ENCODE results near the gene ANGPTL4. TPM values are rescaled to one million over a fixed set of nuclear protein-coding genes. Genes with fewer than 3 reads are reported as not detected.
"Not testable (repeated sequence)": the region's sequence is repeated elsewhere in the genome, so short reads cannot be mapped to it uniquely, and the experiment has no call there.

Gene ANGPTL4
- total RNA-seq, 1 donor from 2014 or later, result 0.82 TPM

DNA sequence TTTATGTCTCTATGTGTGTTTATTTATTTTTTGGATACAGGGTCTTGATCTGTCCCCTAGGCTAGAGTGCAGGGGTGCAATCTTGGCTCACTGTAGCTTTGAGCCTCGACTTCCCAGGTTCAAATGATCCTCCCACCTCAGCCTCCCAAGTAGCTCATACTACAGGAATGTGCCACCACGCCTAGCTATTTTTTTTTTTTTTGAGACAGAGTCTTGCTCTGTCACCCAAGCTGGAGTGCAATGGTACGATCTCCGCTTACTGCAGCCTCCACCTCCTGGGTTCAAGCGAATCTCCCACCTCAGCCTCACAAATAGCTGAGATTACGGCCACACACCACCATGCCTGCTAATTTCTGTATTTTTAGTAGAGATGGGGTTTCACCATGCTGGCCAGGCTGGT is 5.0 kb upstream of the ANGPTL4 start:
- no peak for DNase-seq (ENCODE audit: low spot score in 2 of 2)
- no peak for FAIRE-seq

DNA sequence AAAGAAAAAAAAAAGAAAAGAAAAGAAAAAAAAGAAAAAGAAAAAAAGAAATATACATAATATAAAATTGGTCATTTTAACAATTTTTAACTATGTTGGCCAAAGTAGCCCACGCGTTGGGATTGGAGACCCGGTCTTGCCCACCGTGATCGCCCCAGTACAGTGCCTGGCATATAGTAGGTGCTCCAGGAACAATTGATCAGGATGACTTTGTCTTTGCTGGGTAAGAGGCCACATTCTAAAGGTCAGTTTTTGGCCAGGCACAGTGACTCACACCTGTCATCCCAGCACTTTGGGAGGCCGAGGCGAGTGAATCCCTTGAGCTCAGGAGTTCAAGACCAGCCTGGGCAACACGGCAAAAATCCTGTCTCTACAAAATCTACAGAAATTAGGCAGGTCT is 3.8 kb upstream of the ANGPTL4 start:
- FAIRE-seq, result no peak
- DNase-seq (ENCODE audit: low spot score in 2 of 2), result no peak

DNA sequence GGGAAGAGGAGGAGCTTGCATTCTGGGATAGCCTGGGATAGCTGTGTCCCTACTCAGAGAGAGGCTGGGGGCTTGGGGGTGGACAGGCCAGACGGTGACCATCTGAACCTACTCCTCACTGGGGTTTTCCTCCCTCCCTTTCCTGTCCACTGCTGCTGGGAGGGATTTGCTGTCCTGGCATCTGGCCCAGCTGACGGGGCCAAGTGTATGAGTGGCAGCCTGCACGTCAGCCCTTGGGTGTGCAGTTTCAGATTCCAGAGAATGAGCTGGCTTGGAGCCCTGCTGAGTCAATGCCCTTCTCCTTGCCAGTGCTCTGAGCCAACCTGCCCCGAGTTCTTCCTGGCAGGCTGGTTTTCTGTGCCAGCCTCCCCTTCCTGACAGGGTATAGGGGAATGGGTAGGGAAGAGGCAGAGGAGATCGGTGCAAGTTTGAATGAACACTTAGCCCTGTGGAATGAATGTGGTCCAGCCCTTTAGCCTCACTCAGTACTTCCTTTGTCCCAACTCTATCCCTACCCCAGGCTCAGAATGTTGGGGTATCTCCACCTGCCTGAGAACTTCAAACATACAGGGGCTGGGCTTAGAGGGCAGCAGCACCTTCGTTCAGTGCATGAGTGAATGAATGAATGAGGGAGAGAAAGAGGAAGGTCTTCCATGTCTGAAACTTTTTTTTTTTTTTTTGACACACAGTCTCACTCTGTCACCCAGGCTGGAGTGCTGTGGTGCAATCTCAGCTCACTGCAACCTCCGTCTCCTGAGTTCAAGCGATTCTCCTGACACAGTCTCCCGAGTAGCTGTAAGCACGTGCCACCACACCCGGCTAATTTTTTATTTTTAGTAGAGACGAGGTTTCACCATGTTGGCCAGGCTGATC is 1.8 kb upstream of the ANGPTL4 start:
- peak; percentile 61 to 79 for DNase-seq (ENCODE audit: low spot score in 2 of 2)
- no peak for FAIRE-seq

DNA sequence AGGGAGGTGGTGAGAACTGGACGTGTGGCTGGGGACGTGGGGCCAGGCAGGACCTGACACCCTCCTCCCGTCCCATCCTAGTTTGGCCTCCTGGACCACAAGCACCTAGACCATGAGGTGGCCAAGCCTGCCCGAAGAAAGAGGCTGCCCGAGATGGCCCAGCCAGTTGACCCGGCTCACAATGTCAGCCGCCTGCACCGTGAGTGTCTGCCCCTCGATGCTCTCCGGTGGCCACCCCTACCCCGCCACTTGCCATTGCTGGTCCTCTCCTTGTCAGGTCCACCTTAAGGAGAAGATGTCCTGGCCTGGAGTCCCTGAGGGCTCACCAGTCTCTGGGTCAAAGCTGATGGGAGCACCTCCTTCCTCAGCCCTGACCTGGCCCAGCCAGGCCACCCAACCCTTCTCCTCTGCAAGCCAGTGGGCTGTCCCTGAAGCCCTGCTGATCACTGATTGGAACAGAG is 2.2 kb downstream of the ANGPTL4 start:
- DNase-seq (ENCODE audit: low spot score in 2 of 2) (peak in 1 of 2 donors; percentile 31), FAIRE-seq (no peak)

DNA sequence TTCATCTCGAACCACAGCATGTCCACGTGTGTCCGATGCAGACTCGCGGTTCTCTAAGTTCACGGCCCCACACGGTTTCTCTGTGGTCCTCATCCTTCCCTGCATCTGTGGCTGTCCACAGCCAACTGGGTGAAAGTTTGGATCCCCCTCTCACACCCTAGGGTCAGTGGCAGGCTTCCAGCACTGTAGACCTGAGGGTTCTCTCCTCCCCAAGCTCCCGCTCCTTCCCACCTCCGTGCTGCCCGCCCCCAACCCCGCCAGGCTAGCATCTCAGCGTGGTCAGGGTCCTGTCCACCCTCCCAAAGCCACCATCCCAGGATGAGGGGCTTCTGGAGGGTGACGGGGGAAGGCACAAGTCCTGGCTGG is 3.0 kb downstream of the ANGPTL4 start:
- FAIRE-seq (no peak), DNase-seq (ENCODE audit: low spot score in 2 of 2) (peak; percentile 28 to 34)

DNA sequence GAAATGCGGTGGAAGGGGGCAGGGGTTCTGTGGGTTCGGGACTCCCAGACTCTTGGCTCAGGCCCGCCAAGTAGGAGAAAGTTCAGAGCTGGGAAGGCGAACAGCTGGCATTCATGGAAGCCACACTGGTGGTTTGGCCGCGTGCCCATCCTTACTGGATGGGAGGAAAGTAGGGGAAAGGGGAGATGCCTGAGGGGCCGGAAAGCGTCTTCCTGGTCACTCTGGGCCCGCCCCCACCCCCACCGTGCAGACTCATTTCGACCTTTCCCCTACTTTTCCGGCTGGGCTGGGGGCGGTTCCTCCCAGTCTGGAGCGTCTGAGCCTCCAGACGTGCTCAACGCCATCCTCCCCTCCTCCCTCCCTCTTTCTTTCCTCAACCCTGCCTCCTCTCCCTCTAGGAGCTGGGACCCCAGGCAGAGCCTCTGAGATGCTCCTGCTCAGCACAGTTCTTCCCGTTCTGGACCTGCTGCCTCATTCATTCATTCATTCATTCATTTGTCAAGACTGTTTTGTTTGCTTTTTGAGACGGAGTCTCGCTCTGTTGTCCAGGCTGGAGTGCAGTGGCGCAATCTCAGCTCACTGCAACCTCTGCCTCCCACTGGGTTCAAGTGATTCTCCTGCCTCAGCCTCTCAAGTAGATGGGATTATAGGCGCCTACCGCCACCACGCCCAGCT is 3.5 kb downstream of the ANGPTL4 start:
- FAIRE-seq (no peak), DNase-seq (ENCODE audit: low spot score in 2 of 2) (peak; percentile 71 to 82)

DNA sequence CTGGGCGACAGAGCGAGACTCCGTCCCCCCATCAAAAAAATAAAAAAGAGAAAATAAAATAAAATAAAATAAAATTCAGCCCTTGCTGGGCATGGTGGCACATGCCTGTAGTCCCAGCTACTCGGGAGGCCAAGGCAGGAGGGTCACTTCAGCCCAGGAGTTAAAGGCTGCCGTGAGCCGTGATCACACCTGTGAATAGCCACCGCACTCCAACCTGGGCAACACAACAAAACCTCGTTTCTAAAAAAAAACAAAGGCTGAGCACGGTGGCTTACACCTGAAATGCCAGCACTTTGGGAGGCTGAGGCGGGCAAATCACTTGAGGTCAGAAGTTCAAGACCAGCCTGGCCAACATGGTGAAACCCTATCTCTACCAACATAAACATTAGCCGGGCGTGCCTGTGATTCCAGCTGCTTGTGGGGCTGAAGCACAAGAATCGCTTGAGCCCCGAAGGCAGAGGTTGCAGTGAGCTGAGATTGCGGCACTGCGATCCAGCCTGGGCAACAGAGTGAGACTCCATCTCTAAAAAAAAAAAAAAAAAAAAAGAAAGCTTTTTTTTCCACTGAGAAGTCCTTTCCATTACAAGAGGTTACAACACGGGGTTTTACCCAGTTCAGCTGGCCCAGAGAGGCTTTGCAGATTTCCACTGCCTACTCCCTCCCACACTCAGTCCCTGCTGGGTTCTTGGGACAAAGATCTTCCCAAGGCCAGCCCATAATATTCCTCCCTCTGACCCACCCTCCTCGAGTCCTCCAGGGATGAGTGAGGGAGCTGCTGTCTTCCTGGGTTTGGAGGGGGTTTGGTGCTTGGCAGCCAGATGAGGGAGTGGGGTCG is 6.4 kb downstream of the ANGPTL4 start:
- DNase-seq (ENCODE audit: low spot score in 2 of 2) (no peak), FAIRE-seq (no peak)

DNA sequence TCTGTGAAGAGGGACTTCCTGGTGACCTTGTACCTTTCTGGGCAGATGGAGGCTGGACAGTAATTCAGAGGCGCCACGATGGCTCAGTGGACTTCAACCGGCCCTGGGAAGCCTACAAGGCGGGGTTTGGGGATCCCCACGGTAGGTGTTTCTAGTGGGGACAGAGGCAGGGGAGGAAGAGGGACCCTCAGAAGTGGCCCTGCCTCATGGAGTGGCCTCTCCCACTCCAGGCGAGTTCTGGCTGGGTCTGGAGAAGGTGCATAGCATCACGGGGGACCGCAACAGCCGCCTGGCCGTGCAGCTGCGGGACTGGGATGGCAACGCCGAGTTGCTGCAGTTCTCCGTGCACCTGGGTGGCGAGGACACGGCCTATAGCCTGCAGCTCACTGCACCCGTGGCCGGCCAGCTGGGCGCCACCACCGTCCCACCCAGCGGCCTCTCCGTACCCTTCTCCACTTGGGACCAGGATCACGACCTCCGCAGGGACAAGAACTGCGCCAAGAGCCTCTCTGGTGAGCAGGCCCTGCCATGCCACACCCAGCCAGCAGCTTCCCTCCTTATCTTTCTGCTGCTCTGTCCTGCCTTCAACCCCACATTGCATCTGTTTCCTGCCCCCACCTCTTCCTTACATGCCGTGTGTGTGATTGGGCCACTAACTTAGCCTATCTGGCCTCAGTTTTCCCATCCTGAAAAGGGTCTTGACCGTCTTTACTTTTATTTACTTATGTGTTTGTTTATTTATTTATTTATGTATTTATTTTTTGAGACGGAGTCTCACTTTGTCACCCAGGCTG is 7.3 kb downstream of the ANGPTL4 start:
- FAIRE-seq (no peak), DNase-seq (ENCODE audit: low spot score in 2 of 2) (no peak)

DNA sequence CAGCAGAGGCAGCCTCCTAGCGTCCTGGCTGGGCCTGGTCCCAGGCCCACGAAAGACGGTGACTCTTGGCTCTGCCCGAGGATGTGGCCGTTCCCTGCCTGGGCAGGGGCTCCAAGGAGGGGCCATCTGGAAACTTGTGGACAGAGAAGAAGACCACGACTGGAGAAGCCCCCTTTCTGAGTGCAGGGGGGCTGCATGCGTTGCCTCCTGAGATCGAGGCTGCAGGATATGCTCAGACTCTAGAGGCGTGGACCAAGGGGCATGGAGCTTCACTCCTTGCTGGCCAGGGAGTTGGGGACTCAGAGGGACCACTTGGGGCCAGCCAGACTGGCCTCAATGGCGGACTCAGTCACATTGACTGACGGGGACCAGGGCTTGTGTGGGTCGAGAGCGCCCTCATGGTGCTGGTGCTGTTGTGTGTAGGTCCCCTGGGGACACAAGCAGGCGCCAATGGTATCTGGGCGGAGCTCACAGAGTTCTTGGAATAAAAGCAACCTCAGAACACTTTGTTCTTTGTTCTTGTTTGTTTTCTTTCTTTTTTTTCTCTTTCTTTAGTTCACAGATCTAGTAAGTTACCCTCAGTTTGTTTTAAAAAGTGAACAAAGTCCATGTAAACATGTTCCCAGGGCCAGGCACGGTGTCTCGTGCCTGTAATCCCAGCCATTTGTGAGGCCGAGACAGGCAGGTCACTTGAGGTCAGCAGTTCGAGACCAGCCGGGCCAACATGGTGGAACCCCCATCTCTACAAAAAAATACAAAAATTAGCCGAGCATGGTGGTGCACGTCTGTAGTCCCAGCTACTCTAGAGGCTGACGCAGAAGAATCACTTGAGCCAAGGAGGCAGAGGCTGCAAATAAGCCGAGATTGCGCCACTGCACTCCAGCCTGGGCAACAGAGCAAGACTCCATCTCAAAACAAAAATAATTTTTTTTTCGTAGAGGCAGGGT is 10.2 kb downstream of the ANGPTL4 start:
- DNase-seq (ENCODE audit: low spot score in 2 of 2) (peak in 1 of 2 donors; percentile 41), FAIRE-seq (no peak)

DNA sequence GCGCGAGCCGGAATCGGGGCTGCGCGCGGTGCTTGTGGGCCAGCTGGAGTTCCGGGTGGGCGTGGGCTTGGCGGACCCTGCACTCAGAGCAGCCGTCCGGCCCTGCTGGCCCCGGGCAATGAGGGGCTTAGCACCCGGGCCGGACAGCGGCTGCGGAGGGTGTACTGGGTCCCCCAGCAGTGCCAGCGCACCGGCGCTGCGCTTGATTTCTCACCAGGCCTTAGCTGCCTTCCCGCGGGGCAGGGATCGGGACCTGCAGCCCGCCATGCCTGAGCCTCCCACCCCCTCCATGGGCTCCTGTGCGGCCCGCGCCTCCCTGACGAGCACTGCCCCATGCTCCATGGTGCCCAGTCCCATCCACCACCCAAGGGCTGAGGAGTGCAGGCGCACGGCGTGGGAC is 11.8 kb downstream of the ANGPTL4 start:
- DNase-seq (ENCODE audit: low spot score in 2 of 2); FAIRE-seq: not testable (repeated sequence)

DNA sequence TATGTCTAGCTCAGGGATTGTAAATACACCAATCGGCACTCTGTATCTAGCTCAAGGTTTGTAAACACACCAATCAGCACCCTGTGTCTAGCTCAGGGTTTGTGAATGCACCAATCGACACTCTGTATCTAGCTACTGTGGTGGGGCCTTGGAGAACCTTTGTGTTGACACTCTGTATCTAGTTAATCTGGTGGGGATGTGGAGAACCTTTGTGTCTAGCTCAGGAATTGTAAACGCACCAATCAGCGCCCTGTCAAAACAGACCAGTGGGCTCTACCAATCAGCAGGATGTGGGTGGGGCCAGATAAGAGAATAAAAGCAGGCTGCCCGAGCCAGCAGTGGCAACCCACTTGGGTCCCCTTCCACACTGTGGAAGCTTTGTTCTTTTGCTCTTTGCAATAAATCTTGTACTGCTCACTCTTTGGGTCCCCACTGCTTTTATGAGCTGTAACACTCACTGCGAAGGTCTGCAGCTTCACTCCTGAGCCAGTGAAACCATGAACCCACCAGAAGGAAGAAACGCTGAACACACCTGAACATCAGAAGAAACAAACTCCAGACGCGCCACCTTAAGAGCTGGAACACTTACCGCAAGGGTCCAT is 12.5 kb downstream of the ANGPTL4 start:
- DNase-seq (ENCODE audit: low spot score in 2 of 2); FAIRE-seq: not testable (repeated sequence)

DNA sequence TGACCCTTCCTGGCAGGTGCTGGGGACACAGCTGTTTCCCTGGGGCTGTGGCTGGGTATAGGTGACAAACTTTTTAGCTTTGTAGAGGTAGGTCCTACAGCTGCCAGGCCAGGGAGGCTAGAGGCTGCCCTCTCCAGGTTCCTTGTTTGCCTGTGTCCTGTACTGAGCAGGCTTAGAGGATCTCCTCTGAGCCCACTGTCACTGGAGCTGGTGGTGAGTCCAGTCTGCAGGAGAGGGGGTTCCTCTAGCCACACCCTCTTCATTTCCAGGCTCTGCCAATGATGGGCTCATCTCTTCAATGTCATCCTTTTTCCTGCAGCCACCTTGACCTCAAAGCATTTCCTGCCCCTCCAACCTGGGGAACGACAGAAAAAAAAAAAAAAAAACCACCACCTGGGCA is 13.6 kb downstream of the ANGPTL4 start:
- FAIRE-seq, result no peak

DNA sequence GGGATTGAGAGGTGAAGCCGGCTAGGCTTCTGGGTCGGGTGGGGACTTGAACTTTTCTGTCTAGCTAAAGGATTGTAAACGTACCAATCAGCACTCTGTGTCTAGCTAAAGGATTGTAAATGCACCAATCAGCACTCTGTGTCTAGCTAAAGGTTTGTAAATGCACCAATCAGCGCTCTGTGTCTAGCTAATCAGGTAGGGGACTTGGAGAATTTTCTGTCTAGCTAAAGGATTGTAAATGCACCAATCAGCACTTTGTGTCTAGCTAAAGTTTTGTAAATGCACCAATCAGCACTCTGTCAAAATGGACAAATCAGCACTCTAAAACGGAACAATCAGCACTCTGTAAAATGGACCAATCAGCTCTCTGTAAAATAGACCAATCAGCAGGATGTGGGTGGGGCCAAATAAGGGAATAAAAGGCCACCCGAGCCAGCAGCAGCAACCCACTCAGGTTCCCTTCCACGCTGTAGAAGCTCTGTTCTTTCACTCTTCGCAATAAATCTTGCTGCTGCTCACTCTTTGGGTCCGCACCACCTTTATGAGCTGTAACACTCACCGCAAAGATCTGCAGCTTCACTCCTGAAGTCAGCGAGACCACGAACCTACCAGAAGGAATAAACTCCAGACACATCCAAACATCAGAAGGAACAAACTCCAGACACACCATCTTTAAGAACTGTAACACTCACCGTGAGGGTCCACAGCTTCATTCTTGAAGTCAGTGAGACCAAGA is 15.4 kb downstream of the ANGPTL4 start:
- not testable (repeated sequence) for FAIRE-seq

More for the DNA sequence above, 13.6 kb downstream of the ANGPTL4 start:
- no peak for DNase-seq (ENCODE audit: low spot score in 2 of 2)

DNA sequence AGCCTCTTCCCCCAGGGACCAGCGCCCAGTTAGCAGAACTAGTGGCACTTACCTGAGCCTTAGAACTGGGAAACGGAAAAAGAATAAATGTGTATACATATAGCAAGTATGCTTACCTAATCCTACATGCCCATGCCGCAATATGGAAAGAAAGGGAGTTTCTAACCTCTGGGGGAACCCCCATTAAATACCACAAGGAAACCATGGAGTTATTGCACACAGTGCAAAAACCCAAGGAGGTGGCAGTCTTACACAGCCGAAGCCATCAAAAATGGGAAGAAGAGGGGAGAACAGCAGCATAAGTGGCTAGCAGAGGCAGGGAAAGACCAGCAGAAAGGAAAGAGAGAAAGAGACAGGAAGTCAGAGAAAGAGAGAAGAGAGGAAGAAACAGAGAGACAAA is 20.6 kb downstream of the ANGPTL4 start:
- FAIRE-seq; DNase-seq (ENCODE audit: low spot score in 2 of 2): not testable (repeated sequence)

More for the DNA sequence above, 15.4 kb downstream of the ANGPTL4 start:
- DNase-seq (ENCODE audit: low spot score in 2 of 2), result not testable (repeated sequence)

DNA sequence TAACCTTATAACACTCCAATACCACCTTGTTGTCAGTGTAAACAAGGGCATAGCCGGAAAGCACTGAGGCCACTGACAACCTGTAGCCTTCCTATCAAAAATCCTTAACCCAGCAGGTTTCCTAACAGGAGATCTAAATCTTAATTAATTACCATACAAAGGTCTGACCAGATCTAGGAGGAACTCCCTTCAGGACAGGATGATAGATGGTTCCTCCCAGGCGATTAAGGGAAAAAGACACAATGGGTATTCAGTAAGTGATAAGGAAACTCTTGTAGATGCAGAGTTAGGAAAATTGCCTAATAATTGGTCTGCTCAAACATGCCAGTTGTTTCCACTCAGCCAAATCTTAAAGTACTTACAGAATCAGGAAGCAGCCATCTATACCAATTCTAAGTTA is 21.1 kb downstream of the ANGPTL4 start:
- FAIRE-seq; DNase-seq (ENCODE audit: low spot score in 2 of 2): not testable (repeated sequence)

DNA sequence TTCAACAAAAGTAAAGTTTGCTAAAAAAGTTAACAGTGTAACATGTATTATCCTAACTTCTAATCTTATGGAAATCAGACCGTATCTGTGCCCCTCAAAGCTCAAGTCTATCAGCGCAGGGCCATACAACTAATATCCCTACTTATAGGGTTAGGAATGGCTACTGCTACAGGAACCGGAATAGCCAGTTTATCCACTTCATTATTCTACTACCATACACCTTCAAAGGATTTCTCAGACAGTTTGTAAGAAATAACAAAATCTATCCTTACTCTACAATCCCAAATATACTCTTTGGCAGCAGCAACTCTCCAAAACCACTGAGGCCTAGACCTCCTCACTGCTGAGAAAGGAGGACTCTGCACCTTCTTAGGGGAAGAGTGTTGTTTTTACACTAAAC is 21.6 kb downstream of the ANGPTL4 start:
- FAIRE-seq; DNase-seq (ENCODE audit: low spot score in 2 of 2): not testable (repeated sequence)

DNA sequence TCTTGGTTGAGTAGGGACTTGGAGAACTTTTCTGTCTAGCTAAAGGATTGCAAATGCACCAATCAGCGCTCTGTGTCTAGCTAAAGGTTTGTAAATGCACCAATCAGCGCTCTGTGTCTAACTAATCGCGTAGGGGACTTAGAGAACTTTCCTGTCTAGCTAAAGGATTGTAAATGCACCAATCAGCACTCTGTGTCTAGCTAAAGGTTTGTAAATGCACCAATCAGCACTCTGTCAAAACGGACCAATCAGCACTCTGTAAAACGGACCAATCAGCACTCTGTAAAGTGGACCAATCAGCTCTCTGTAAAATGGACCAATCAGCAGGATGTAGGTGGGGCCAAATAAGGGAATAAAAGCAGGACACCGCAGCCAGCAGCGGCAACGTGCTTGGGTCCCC is 22.5 kb downstream of the ANGPTL4 start:
- not testable (repeated sequence) for DNase-seq (ENCODE audit: low spot score in 2 of 2); FAIRE-seq

DNA sequence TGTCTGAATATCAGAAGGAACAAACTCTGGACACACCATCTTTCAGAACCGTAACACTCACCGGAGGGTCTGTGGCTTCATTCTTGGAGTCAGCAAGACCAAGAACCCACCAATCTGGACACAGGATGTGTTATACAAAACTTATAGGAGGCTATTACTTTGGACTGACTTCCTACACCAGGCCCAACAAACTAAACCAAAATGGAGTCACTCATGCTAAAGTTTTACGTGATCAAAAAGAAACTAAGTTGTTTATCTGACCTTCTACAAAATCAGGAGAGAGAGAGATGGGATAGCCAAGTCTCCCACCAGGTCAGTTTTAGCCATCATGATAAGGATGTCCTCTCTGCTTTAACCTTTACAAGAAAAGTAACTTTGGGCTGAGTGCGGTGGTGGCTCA is 23.0 kb downstream of the ANGPTL4 start:
- DNase-seq (ENCODE audit: low spot score in 2 of 2), result no peak
- no peak for FAIRE-seq

Measured in frontal cortex (tissue), 4 donors.